Activated B cell treated with CpG ODN at 0.5 μM for 24 hours (primary cell): ENCODE results near the gene KCTD10. TPM values are rescaled to one million over a fixed set of nuclear protein-coding genes. Genes with fewer than 3 reads are reported as not detected.
A peak's percentile ranks its signal among the peaks of the same experiment; 100 is the strongest.

ENCODE experiments used
- ATAC-seq: fragments of 200-7000 bp; cut with Tn5 transposase; one replicate; pipeline ENCODE4 v1.10.0; 2021; ENCODE audit warnings: low read depth, mild to moderate bottlenecking, moderate library complexity
- CTCF ChIA-PET: fragments of 350-600 bp; sonication (Branson Sonifier 250); formaldehyde crosslinking; loops from one replicate; lab custom pipeline; 2021; ENCODE audit warnings: antibody characterized with exemption; lab: Charles Lee
- POLR2A ChIA-PET: fragments of 350-600 bp; sonication (Branson Sonifier 250); formaldehyde crosslinking; loops from one replicate; lab custom pipeline; 2021; ENCODE audit warnings: antibody characterized with exemption; lab: Charles Lee
- DNase-seq: peaks from one replicate; pipeline ENCODE4 v3.0.0; 2022
- H3K27ac Mint-ChIP-seq: one replicate; pipeline ENCODE4 v1.8.0; 2020; ENCODE audit warnings: mixed read lengths
- H3K27me3 Mint-ChIP-seq: one replicate; pipeline ENCODE4 v1.8.0; 2021; ENCODE audit warnings: mixed read lengths
- H3K36me3 Mint-ChIP-seq: one replicate; pipeline ENCODE4 v1.8.0; 2021; ENCODE audit warnings: low read depth, mixed read lengths
- H3K4me1 Mint-ChIP-seq: one replicate; pipeline ENCODE4 v1.8.0; 2021; ENCODE audit warnings: mixed read lengths
- H3K4me3 Mint-ChIP-seq: one replicate; pipeline ENCODE4 v1.8.0; 2020; ENCODE audit warnings: mild to moderate bottlenecking, mixed read lengths
- H3K9me3 Mint-ChIP-seq: one replicate; pipeline ENCODE4 v1.8.0; 2020; ENCODE audit warnings: mixed read lengths
- intact Hi-C: fragments of 100-400 bp; cut with micrococcal nuclease; formaldehyde crosslinking; loops from one replicate; pipeline ENCODE4 v1.15.1; 2024
- total RNA-seq: library from RNA; stranded (reverse); gene quantifications from 2 replicates; pipeline ENCODE4 v1.2.3, GENCODE V29; 2022
- TF ChIP-seq, protein P1 (sequence below): fragments of 200-600 bp; IDR thresholded peaks from one replicate; pipeline ENCODE4 v1.8.0; 2022; ENCODE audit warnings: antibody characterized with exemption, mild to moderate bottlenecking

Gene KCTD10, protein sequence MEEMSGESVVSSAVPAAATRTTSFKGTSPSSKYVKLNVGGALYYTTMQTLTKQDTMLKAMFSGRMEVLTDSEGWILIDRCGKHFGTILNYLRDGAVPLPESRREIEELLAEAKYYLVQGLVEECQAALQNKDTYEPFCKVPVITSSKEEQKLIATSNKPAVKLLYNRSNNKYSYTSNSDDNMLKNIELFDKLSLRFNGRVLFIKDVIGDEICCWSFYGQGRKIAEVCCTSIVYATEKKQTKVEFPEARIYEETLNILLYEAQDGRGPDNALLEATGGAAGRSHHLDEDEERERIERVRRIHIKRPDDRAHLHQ
- 32.7 and 38.7 TPM in 2 replicates for total RNA-seq

DNA sequence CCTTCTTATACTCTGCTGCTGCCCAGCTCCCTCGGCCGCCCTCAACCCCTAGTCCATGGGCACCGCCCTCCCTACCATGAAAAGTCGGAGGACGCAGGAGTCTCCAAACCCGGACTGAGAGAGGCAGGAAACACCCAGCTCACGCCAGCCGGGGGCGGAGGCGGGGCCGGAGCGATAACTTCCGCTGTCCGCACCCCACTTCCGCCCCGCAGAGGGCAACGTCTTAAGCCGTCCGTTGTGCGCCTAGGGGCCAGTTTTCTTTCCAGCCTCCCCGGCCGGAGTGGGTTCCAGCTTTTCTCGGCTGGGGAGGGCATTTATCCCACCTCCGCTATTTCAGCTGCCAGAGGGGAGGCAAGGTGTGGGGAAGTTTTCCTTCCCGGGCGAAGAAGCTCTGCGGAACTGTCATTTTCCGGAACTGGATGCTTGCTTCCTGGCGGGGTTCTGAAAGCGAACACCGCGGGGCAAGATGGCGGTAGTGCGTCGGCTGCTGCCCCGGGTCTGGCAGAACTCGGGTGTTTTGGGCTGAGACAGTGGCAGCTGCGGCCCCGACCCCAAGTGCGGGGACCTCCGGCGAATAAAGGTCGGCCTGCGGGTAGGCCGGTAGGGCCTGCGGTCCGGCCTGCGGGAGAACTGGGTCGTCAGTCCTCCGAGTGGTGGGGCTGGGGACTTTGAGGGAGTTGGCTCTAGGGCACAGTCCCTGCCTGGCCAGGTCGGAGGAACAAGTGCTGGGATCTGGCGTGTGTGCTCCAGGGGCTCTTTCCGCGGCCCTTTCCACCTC, at the start of gene KCTD10, which contains the start of gene UBE3B:
KCTD10 (minus strand) TSS at position 116 of the 778 bp plus-strand sequence; CDS start at position 78, 38 bp downstream.
UBE3B (plus strand) TSS at position 450 of the 778 bp plus-strand sequence. CDS start 5,918 bp downstream, outside the sequence.
- Mint-ChIP-seq H3K27ac (peak within 1 kb of the TSS; percentile 98), H3K4me3 (peak within 1 kb of the TSS; percentile 99), H3K9me3 (no peaks in the 10 kb centered on the region), H3K4me1 (peaks cover 38% of the 10 kb centered on the region), H3K36me3 (peaks cover 10% of the 10 kb centered on the region), H3K27me3 (no peaks in the 10 kb centered on the region)
- ATAC-seq (peak; percentile 94), DNase-seq (peak; percentile 84)
- ChIA-PET CTCF (interaction anchor here (0.7 kb wide), 1 partner anchor 327 kb away, joined by 3 read pairs; no protein-coding TSS in a partner anchor), POLR2A (interaction anchor here (0.6 to 1.3 kb wide), 5 partner anchors 49 to 1025 kb away, joined by 3 to 5 read pairs (median 3); partner anchors contain the start of genes MMAB, MVK and RAD9B)
- intact Hi-C loops = loop anchor here (1.0 to 5.0 kb wide), 5 partner anchors 96 to 571 kb away; partner anchors contain the start of genes C12orf76, FAM222A, GLTP and MMAB
- TF ChIP-seq, protein P1, sequence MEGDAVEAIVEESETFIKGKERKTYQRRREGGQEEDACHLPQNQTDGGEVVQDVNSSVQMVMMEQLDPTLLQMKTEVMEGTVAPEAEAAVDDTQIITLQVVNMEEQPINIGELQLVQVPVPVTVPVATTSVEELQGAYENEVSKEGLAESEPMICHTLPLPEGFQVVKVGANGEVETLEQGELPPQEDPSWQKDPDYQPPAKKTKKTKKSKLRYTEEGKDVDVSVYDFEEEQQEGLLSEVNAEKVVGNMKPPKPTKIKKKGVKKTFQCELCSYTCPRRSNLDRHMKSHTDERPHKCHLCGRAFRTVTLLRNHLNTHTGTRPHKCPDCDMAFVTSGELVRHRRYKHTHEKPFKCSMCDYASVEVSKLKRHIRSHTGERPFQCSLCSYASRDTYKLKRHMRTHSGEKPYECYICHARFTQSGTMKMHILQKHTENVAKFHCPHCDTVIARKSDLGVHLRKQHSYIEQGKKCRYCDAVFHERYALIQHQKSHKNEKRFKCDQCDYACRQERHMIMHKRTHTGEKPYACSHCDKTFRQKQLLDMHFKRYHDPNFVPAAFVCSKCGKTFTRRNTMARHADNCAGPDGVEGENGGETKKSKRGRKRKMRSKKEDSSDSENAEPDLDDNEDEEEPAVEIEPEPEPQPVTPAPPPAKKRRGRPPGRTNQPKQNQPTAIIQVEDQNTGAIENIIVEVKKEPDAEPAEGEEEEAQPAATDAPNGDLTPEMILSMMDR = no peak

DNA sequence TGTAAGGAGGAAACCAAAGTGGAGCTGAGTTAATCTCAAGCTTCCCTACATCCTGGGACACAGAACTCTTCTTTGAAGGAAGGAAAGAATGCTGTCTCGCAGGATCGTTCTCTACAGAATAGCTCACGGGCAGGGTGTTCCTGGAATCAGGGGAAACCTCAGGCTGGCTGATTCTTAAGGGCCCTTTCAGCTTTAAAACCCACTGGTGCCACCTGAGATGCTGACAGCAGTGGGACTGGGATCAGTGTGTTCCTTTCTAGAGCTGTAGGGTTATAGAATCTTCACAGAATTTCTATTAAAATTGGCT, 48.1 kb upstream of the KCTD10 start:
- no peak overlapping the region for H3K27ac Mint-ChIP-seq
- DNase-seq (no peak), ATAC-seq (no peak)
- POLR2A ChIA-PET = no interaction called here
- CTCF ChIA-PET = no interaction called here
- no peaks in the 10 kb centered on the region for H3K9me3 Mint-ChIP-seq
- peaks cover 88% of the 10 kb centered on the region for H3K36me3 Mint-ChIP-seq
- no peaks in the 10 kb centered on the region for H3K27me3 Mint-ChIP-seq
- H3K4me1 Mint-ChIP-seq = no peaks in the 10 kb centered on the region
- H3K4me3 Mint-ChIP-seq = no peak overlapping the region
- intact Hi-C loops = no loop called here
- TF ChIP-seq, protein P1 = no peak

DNA sequence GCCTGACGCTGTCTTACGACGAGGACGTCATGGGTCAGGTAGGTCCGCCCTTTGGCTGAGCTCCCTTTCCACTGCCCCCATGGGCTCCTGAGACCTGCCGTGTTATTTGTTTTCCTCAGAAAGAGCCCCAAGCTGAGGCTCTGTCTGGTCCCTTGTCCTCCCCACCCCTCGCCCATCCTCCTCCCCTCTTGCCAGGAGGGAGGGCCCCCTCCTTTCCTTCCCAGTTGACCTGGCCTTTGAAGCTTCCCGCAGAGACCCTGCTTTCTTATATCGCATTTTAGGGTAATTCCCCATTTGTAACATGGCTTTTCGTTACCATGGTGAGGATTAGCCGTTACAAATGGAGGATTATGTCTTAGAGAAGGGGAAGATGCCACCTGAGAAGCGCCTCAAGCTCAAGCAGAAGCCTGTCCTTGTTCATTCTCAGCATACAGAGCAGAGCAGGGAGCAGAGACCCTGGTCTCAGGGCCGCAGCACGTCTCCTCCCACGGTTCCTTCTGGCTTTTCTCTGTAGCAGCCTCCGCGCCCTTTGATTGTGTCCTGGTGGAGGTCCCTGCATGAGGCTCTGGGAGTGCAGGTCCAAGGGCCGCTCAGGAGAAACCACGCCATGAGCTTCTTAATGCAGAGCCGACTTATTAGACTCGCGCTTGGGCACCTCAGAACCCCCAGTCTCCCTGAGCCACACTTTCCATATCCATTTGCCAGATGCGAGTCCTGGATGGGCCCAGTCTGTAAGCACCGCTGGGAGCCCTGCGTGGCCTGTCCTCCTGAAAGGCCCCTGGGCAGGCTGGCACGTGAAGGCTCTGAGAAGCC, 47.6 kb upstream of the KCTD10 start:
- H3K27me3 Mint-ChIP-seq = no peaks in the 10 kb centered on the region
- ATAC-seq (no peak), DNase-seq (no peak)
- intact Hi-C loops = no loop called here
- no peak overlapping the region for H3K4me3 Mint-ChIP-seq
- POLR2A ChIA-PET = interaction anchor here (0.6 kb wide), 2 partner anchors 306 to 1109 kb away, joined by 3 to 5 read pairs; no protein-coding TSS in a partner anchor
- CTCF ChIA-PET = no interaction called here
- TF ChIP-seq, protein P1 = no peak
- no peaks in the 10 kb centered on the region for H3K4me1 Mint-ChIP-seq
- H3K27ac Mint-ChIP-seq = no peak overlapping the region
- peaks cover 88% of the 10 kb centered on the region for H3K36me3 Mint-ChIP-seq
- H3K9me3 Mint-ChIP-seq = no peaks in the 10 kb centered on the region

DNA sequence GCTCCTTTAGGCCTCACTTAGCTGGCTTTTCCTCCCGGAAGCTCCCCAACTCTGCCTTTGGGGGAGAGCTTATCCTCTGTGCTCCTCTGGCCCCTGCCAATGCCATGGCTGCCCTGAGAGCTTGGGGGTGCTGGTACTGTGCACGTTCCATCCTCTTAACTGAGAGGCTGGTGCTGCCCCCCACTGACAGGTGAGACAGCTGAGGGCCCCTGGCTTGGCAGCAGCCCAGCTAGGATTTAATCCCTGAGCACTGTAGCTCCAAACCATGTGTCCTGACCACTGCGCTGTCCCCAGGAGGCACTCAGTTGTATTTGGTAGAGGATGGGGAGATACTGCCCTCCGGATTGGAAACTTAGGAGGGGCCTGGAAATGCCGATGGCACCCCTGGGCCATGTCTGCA, 46.4 kb upstream of the KCTD10 start:
- CTCF ChIA-PET = no interaction called here
- POLR2A ChIA-PET = no interaction called here
- intact Hi-C loops = no loop called here
- H3K9me3 Mint-ChIP-seq = no peaks in the 10 kb centered on the region
- peaks cover 93% of the 10 kb centered on the region for H3K36me3 Mint-ChIP-seq
- DNase-seq (no peak), ATAC-seq (no peak)
- TF ChIP-seq, protein P1 = no peak
- H3K4me1 Mint-ChIP-seq = no peaks in the 10 kb centered on the region
- no peaks in the 10 kb centered on the region for H3K27me3 Mint-ChIP-seq
- no peak overlapping the region for H3K27ac Mint-ChIP-seq
- H3K4me3 Mint-ChIP-seq = no peak overlapping the region
